K562 (cell line): Measurements from ENCODE around the gene CLSTN2. TPM values are rescaled to one million over a fixed set of nuclear protein-coding genes. Genes with fewer than 3 reads are reported as not detected.

Experiments
- L3MBTL2 ChIP-seq: fragments of 450-650 bp; IDR thresholded peaks from 2 replicates; pipeline ENCODE4 v1.6.1; 2016; ENCODE audit warnings: mild to moderate bottlenecking, moderate library complexity
- NR2C2 ChIP-seq, 2 experiments: fragments of 200-800 bp in 1 of 2; sonication (Bioruptor generic) in 1 of 2; sonication (generic) in 1 of 2; formaldehyde crosslinking in 1 of 2; IDR thresholded peaks; 2 replicates each; pipeline versions ENCODE4 v1.6.1 to v1.8.0; 2016 to 2022; ENCODE audit warnings: mild to moderate bottlenecking in 1 of 2, missing compliant biosample characterization in 1 of 2, missing genetic modification characterization in 1 of 2, missing genetic modification reagents in 1 of 2
- NR3C1 ChIP-seq: sonication (generic); formaldehyde crosslinking; IDR thresholded peaks from 2 replicates; pipeline ENCODE4 v1.8.1; 2022; ENCODE audit warnings: missing genetic modification reagents
- NUFIP1 ChIP-seq: fragments of 450-650 bp; IDR thresholded peaks from 2 replicates; pipeline ENCODE4 v1.6.1; 2018; ENCODE audit not compliant: partially characterized antibody
- ZBTB34 ChIP-seq: fragments of 250-450 bp; sonication (Bioruptor Pico); IDR thresholded peaks from 2 replicates; pipeline ENCODE4 v1.8.0; 2021; ENCODE audit warnings: mild to moderate bottlenecking, moderate library complexity
- ZNF277 ChIP-seq: fragments of 250-450 bp; sonication (Bioruptor Pico); IDR thresholded peaks from 2 replicates; pipeline ENCODE4 v1.8.0; 2022; ENCODE audit warnings: inconsistent platforms, mild to moderate bottlenecking, moderate library complexity, borderline replicate concordance
- ZNF511 ChIP-seq: sonication (generic); formaldehyde crosslinking; IDR thresholded peaks from 2 replicates; pipeline ENCODE4 v1.8.0; 2022; ENCODE audit warnings: mild to moderate bottlenecking, missing genetic modification reagents
- polyA plus RNA-seq, 8 experiments: library from polyadenylated mRNA; depleted of rRNA in 4 of 8; stranded (reverse) in 5 of 8; unstranded in 3 of 8; fragments of >200 nt; fragmentation: Nextera tagmentation in 2 of 8; fragmentation: Illumina TruSeq in 1 of 8; extraction: Ambion mirVana in 2 of 8; extraction: Trizol in 1 of 8; gene quantifications; 2 replicates each; pipeline versions ENCODE4 v1.2.1 to v1.2.3, GENCODE V29; 2011 to 2014; ENCODE audit warnings: inconsistent platforms in 1 of 8, missing spikeins in 1 of 8
- total RNA-seq, 7 experiments: library from RNA; depleted of rRNA in 6 of 7; stranded (reverse); fragments of >200 nt in 6 of 7; fragmentation: Illumina TruSeq in 2 of 7; extraction: Trizol in 2 of 7; gene quantifications; 2 replicates each; pipeline versions ENCODE4 v1.2.1 to v1.2.3, GENCODE V29; 2011 to 2021; ENCODE audit warnings: low replicate concordance in 1 of 7

The CLSTN2 gene
- total and polyA plus RNA-seq, 9 of the 15 experiments (the other 6 are each of a cell fraction or from before 2014, with no cell fraction given), result 0.02 to 0.04 (median 0.04) TPM; not detected in 6

GRCh38 chr3:139935866-139936817 is 1.2 kb downstream of the CLSTN2 start (continued):
- no peak for TF ChIP-seq ZNF277 (CRISPR knock-in tag)
- no peak for TF ChIP-seq L3MBTL2
- no peak for TF ChIP-seq NR2C2 (CRISPR knock-in tag; IDR thresholded peaks at IDR 0.05)
- TF ChIP-seq NR2C2 (tag; IDR thresholded peaks at IDR 0.05), result no peak
- TF ChIP-seq ZNF511, result no peak
- no peak for TF ChIP-seq NR3C1 (CRISPR knock-in tag)
- no peak for TF ChIP-seq ZBTB34 (CRISPR knock-in tag)
- TF ChIP-seq NUFIP1, result no peak
